SK-N-SH (cell line): ENCODE measurements around the gene ARFRP1. TPM values are rescaled to one million over a fixed set of nuclear protein-coding genes. Genes with fewer than 3 reads are reported as not detected.

ENCODE experiments used
- CTCF ChIA-PET: fragments of 300-600, 350-600 bp; formaldehyde crosslinking; extraction: SDS; loops from one replicate; lab custom pipeline; 2021; lab: Yijun Ruan, JAX
- POLR2A ChIA-PET: fragments of 350-600 bp; sonication (Branson Sonifier 250); formaldehyde crosslinking; extraction: SDS; loops from one replicate; lab custom pipeline; 2020; ENCODE audit warnings: antibody characterized with exemption, inconsistent platforms; lab: Yijun Ruan, JAX
- DNase-seq: peaks from one replicate; pipeline ENCODE4 v3.0.0; 2012
- H2AFZ ChIP-seq: fragments of 200-600 bp; sonication (generic); 2 replicates; pipeline ENCODE4 v1.8.1; 2016; ENCODE audit warnings: antibody characterized with exemption, mild to moderate bottlenecking, low read depth
- H3F3A ChIP-seq: fragments of 200-600 bp; sonication (generic); replicated peaks from 2 replicates; pipeline ENCODE3; 2016; ENCODE audit warnings: antibody characterized with exemption, mild to moderate bottlenecking; ENCODE audit not compliant: insufficient read depth
- H3K27ac ChIP-seq, 2 experiments: fragments of 200-500 bp in 1 of 2; fragments of 200-600 bp in 1 of 2; sonication (Bioruptor generic) in 1 of 2; sonication (generic), shearing (Covaris generic) in 1 of 2; 2 replicates each; pipeline versions ENCODE4 v1.5.1 to v1.6.1; 2014 to 2016; ENCODE audit warnings: low read depth in 2 of 2, inconsistent platforms in 1 of 2, low read length in 1 of 2, mild to moderate bottlenecking in 1 of 2, mixed read lengths in 1 of 2
- H3K27me3 ChIP-seq: fragments of 200-600 bp; sonication (generic), shearing (Covaris generic); 2 replicates; pipeline ENCODE4 v1.6.1; 2016; ENCODE audit warnings: mixed run types; ENCODE audit not compliant: insufficient read depth
- H3K36me3 ChIP-seq, 2 experiments: fragments of 200-500 bp in 1 of 2; fragments of 200-600 bp in 1 of 2; sonication (Bioruptor generic) in 1 of 2; sonication (generic) in 1 of 2; replicated peaks in 1 of 2; 2 replicates each; pipeline versions ENCODE3 to v1.5.1; 2014 to 2016; ENCODE audit warnings: low read length in 1 of 2, mild to moderate bottlenecking in 1 of 2; ENCODE audit not compliant: insufficient read depth in 2 of 2, control insufficient read depth in 1 of 2
- H3K4me1 ChIP-seq, 2 experiments: fragments of 200-500 bp in 1 of 2; fragments of 200-600 bp in 1 of 2; sonication (Bioruptor generic) in 1 of 2; sonication (generic), shearing (Covaris generic) in 1 of 2; 2 replicates each; pipeline versions ENCODE4 v1.5.1 to v1.6.1; 2014 to 2016; ENCODE audit warnings: low read depth in 1 of 2, low read length in 1 of 2, mixed run types in 1 of 2; ENCODE audit not compliant: insufficient read depth in 2 of 2, control insufficient read depth in 1 of 2
- H3K4me2 ChIP-seq: fragments of 200-600 bp; sonication (generic), shearing (Covaris generic); 2 replicates; pipeline ENCODE4 v1.6.1; 2017; ENCODE audit warnings: mixed run types
- H3K4me3 ChIP-seq, 2 experiments: fragments of 200-500 bp in 1 of 2; fragments of 200-600 bp in 1 of 2; sonication (Bioruptor generic) in 1 of 2; sonication (generic), shearing (Covaris generic) in 1 of 2; 2 replicates each; pipeline versions ENCODE4 v1.5.1 to v1.8.1; 2014 to 2016; ENCODE audit warnings: low read depth in 2 of 2, inconsistent platforms in 1 of 2, low read length in 1 of 2, mild to moderate bottlenecking in 1 of 2, mixed read lengths in 1 of 2, moderate library complexity in 1 of 2
- H3K79me2 ChIP-seq: fragments of 200-600 bp; sonication (generic); 2 replicates; pipeline ENCODE4 v1.8.1; 2017; ENCODE audit warnings: mild to moderate bottlenecking; ENCODE audit not compliant: insufficient read depth
- H3K9ac ChIP-seq: fragments of 200-600 bp; sonication (generic); 2 replicates; pipeline ENCODE4 v1.6.1; 2017; ENCODE audit warnings: mixed run types
- H3K9me2 ChIP-seq: fragments of 200-600 bp; sonication (generic); 2 replicates; pipeline ENCODE4 v1.6.1; 2017; ENCODE audit warnings: mixed run types
- H3K9me3 ChIP-seq: fragments of 200-600 bp; sonication (generic); 2 replicates; pipeline ENCODE4 v1.6.1; 2017; ENCODE audit warnings: mixed run types, mild to moderate bottlenecking, moderate library complexity
- H4K20me1 ChIP-seq: fragments of 200-600 bp; sonication (generic); 2 replicates; pipeline ENCODE4 v1.6.1; 2017; ENCODE audit warnings: mild to moderate bottlenecking, mixed run types; ENCODE audit not compliant: insufficient read depth
- CHD2 ChIP-seq: fragments of 150-350 bp; IDR thresholded peaks from 2 replicates; pipeline ENCODE4 v1.6.1; 2018; ENCODE audit warnings: low read length; ENCODE audit not compliant: partially characterized antibody
- ELF1 ChIP-seq: IDR thresholded peaks from 2 replicates; pipeline ENCODE4 v1.4.0; 2012
- FOXJ3 ChIP-seq: sonication (generic); formaldehyde crosslinking; IDR thresholded peaks from 2 replicates; pipeline ENCODE4 v1.5.1; 2020; ENCODE audit warnings: mild to moderate bottlenecking, missing genetic modification reagents
- FOXM1 ChIP-seq: IDR thresholded peaks from 2 replicates; pipeline ENCODE4 v1.4.0; 2012; ENCODE audit warnings: low read depth, mild to moderate bottlenecking
- MXI1 ChIP-seq: IDR thresholded peaks from 2 replicates; pipeline ENCODE4 v1.6.1; 2012; ENCODE audit warnings: mild to moderate bottlenecking, low read depth, low read length, improper control_type of control experiment
- POLR2AphosphoS5 ChIP-seq: IDR thresholded peaks from 2 replicates; pipeline ENCODE4 v1.6.1; 2012; ENCODE audit warnings: low read depth, low read length
- RAD21 ChIP-seq: IDR thresholded peaks from 2 replicates; pipeline ENCODE4 v1.6.1; 2012; ENCODE audit warnings: mild to moderate bottlenecking, low read length
- RFX5 ChIP-seq: IDR thresholded peaks from 2 replicates; pipeline ENCODE4 v1.6.1; 2012; ENCODE audit warnings: mild to moderate bottlenecking, improper control_type of control experiment, low read length
- SMC3 ChIP-seq: IDR thresholded peaks from 2 replicates; pipeline ENCODE4 v1.6.1; 2012; ENCODE audit warnings: low read depth, low read length, improper control_type of control experiment
- TAF1 ChIP-seq: IDR thresholded peaks from 2 replicates; pipeline ENCODE4 v1.6.1; 2012; ENCODE audit warnings: low read depth, mild to moderate bottlenecking, low read length, moderate library complexity, borderline replicate concordance
- TCF12 ChIP-seq: IDR thresholded peaks from 2 replicates; pipeline ENCODE4 v1.4.0; 2012
- WGBS: methylation state at CpG from one replicate; pipeline ENCODE4 v1.1.6; 2017; ENCODE audit warnings: low lambda C conversion rate; 5-methylcytosine and 5-hydroxymethylcytosine counted together
- polyA plus RNA-seq, 3 experiments: library from polyadenylated mRNA; depleted of rRNA; stranded (reverse); fragments of >200 nt; gene quantifications; 2 replicates each; pipeline ENCODE4 v1.2.3, GENCODE V29; 2012
- TF ChIP-seq, protein P1 (sequence below): IDR thresholded peaks from 2 replicates; pipeline ENCODE4 v1.4.0; 2012; ENCODE audit warnings: low read depth, borderline replicate concordance
- TF ChIP-seq, protein P2 (sequence below): fragments of 200-600 bp; sonication (generic); IDR thresholded peaks from 2 replicates; pipeline ENCODE4 v1.6.1; 2017; ENCODE audit warnings: antibody characterized with exemption, mild to moderate bottlenecking, moderate library complexity
- TF ChIP-seq, protein P3 (sequence below): IDR thresholded peaks from 2 replicates; pipeline ENCODE4 v1.4.0; 2012; ENCODE audit warnings: low read depth, borderline replicate concordance
- TF ChIP-seq, protein P4 (sequence below): IDR thresholded peaks from 2 replicates; pipeline ENCODE4; 2012
- TF ChIP-seq, protein P5 (sequence below): IDR thresholded peaks from 2 replicates; pipeline ENCODE4 v1.4.0; 2012; ENCODE audit warnings: low read depth
- TF ChIP-seq, protein P6 (sequence below): fragments of 150-350 bp; IDR thresholded peaks from 2 replicates; pipeline ENCODE4 v1.6.1; 2016; ENCODE audit warnings: mild to moderate bottlenecking, low read depth, low read length
- TF ChIP-seq, protein P7 (sequence below): IDR thresholded peaks from 2 replicates; pipeline ENCODE4 v1.6.1; 2012; ENCODE audit warnings: mild to moderate bottlenecking, low read depth, low read length, moderate library complexity

The ARFRP1 gene
- polyA plus RNA-seq, 1 of the 3 experiments (the other 2 are of a cell fraction), result 72.8 TPM

DNA sequence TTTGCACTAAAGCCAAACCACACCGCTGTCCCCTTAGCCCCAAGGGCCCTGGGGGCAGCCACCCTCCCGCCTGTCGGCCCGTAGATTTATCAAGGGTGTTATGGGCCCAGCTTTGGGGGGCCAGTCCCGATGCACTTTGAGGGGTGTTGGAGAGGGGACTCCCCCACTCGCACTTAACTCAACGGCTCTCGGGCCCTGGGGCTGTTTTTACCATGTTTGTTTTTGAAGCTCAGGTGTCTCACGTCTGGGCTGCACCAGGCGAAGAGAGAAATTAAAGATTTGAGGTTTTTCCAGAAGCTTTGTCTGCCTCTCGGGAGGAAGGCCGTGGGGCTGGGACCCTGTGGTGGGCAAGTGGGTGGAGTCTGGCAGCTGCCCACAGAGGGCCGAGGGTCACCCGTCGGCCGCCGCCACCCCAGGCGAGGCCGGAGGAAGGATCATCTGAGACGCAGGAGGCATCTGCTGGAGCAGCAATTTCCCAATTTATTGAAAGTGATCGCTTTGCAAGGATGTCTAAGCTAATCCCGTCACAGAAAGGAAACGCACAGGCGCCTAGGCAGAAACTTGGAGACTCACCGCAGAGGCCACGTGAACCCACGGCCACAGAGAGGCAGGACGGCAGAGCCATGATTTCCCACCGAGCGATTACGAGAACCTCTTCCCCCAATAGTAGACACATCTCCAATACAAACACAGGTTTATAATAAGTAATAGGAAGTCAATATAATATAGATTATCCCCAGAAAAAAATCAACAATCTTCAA is 35.6 kb upstream of the ARFRP1 start (continued):
- TF ChIP-seq FOXM1, result no peak
- TF ChIP-seq FOXJ3, result no peak
- no peak for TF ChIP-seq RFX5
- no peak for TF ChIP-seq TCF12
- TF ChIP-seq, all 33 proteins: peak for 0

DNA sequence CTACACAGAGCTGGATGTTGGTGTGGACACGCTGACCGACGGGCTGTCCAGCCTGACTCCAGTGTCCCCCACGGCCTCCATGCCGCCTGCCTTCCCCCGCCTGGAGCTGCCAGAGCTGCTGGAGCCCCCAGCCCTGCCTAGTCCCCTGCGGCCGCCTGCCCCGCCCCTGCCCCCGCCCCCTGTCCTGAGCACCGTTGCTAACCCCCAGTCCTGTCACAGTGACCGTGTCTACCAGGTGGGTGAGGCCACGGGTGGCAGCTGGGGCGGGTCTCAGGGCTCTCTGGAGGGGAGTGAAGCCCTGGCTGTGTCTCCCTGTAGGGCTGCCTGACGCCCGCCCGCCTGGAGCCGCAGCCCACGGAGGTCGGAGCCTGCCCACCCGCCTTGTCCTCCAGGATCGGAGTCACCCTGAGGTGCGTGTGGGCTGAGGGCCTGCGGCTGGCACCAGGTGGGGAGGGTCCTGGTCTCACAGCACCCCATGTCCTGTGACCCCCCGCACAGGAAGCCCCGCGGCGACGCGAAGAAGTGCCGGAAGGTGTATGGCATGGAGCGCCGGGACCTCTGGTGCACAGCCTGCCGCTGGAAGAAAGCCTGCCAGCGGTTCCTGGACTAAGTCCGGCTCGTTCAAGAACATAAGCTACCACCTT is 34.7 kb upstream of the ARFRP1 start:
- DNase-seq, result no peak
- Histone ChIP-seq H4K20me1 (peaks cover 16% of the 10 kb centered on the region), H3K27ac (no peak overlapping the region), H2AFZ (no peak overlapping the region), H3K27me3 (no peaks in the 10 kb centered on the region), H3K4me1 (peaks cover 0 to 14% of the 10 kb centered on the region in 2 experiments; a peak in 1 of 4 replicates), H3K9me3 (no peaks in the 10 kb centered on the region), H3K79me2 (peaks cover 18% of the 10 kb centered on the region), H3K4me3 (no peak overlapping the region), H3K9me2 (no peaks in the 10 kb centered on the region), H3K9ac (no peak overlapping the region), H3K36me3 (peaks cover 15 to 26% of the 10 kb centered on the region in 2 experiments), H3K4me2 (no peak overlapping the region), H3F3A (peaks cover 17% of the 10 kb centered on the region)
- 59% methylated on average over 7 of the region's 37 CpGs for WGBS
- ChIA-PET CTCF (interaction anchor here (0.8 to 3.6 kb wide), 3 partner anchors 33 to 231 kb away, joined by 4 to 16 read pairs (median 5); no protein-coding TSS in a partner anchor), POLR2A (interaction anchor here (0.6 to 1.9 kb wide), 3 partner anchors 22 to 215 kb away, joined by 3 to 7 read pairs (median 3); partner anchors contain the start of genes ARFRP1 and ZGPAT)
- TF ChIP-seq ELF1, result no peak
- TF ChIP-seq, protein P1, sequence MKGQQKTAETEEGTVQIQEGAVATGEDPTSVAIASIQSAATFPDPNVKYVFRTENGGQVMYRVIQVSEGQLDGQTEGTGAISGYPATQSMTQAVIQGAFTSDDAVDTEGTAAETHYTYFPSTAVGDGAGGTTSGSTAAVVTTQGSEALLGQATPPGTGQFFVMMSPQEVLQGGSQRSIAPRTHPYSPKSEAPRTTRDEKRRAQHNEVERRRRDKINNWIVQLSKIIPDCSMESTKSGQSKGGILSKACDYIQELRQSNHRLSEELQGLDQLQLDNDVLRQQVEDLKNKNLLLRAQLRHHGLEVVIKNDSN, result no peak
- no peak for TF ChIP-seq CHD2
- TF ChIP-seq, protein P2, sequence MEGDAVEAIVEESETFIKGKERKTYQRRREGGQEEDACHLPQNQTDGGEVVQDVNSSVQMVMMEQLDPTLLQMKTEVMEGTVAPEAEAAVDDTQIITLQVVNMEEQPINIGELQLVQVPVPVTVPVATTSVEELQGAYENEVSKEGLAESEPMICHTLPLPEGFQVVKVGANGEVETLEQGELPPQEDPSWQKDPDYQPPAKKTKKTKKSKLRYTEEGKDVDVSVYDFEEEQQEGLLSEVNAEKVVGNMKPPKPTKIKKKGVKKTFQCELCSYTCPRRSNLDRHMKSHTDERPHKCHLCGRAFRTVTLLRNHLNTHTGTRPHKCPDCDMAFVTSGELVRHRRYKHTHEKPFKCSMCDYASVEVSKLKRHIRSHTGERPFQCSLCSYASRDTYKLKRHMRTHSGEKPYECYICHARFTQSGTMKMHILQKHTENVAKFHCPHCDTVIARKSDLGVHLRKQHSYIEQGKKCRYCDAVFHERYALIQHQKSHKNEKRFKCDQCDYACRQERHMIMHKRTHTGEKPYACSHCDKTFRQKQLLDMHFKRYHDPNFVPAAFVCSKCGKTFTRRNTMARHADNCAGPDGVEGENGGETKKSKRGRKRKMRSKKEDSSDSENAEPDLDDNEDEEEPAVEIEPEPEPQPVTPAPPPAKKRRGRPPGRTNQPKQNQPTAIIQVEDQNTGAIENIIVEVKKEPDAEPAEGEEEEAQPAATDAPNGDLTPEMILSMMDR, result no peak
- no peak for TF ChIP-seq TAF1
- TF ChIP-seq POLR2AphosphoS5, result no peak
- no peak for TF ChIP-seq SMC3
- no peak for TF ChIP-seq MXI1
- TF ChIP-seq, protein P3, sequence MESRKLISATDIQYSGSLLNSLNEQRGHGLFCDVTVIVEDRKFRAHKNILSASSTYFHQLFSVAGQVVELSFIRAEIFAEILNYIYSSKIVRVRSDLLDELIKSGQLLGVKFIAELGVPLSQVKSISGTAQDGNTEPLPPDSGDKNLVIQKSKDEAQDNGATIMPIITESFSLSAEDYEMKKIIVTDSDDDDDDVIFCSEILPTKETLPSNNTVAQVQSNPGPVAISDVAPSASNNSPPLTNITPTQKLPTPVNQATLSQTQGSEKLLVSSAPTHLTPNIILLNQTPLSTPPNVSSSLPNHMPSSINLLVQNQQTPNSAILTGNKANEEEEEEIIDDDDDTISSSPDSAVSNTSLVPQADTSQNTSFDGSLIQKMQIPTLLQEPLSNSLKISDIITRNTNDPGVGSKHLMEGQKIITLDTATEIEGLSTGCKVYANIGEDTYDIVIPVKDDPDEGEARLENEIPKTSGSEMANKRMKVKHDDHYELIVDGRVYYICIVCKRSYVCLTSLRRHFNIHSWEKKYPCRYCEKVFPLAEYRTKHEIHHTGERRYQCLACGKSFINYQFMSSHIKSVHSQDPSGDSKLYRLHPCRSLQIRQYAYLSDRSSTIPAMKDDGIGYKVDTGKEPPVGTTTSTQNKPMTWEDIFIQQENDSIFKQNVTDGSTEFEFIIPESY, result no peak
- TF ChIP-seq FOXM1, result no peak
- TF ChIP-seq, protein P4, sequence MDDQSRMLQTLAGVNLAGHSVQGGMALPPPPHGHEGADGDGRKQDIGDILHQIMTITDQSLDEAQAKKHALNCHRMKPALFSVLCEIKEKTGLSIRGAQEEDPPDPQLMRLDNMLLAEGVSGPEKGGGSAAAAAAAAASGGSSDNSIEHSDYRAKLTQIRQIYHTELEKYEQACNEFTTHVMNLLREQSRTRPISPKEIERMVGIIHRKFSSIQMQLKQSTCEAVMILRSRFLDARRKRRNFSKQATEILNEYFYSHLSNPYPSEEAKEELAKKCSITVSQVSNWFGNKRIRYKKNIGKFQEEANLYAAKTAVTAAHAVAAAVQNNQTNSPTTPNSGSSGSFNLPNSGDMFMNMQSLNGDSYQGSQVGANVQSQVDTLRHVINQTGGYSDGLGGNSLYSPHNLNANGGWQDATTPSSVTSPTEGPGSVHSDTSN, result no peak
- TF ChIP-seq, protein P5, sequence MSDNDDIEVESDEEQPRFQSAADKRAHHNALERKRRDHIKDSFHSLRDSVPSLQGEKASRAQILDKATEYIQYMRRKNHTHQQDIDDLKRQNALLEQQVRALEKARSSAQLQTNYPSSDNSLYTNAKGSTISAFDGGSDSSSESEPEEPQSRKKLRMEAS, result no peak
- TF ChIP-seq, protein P6, sequence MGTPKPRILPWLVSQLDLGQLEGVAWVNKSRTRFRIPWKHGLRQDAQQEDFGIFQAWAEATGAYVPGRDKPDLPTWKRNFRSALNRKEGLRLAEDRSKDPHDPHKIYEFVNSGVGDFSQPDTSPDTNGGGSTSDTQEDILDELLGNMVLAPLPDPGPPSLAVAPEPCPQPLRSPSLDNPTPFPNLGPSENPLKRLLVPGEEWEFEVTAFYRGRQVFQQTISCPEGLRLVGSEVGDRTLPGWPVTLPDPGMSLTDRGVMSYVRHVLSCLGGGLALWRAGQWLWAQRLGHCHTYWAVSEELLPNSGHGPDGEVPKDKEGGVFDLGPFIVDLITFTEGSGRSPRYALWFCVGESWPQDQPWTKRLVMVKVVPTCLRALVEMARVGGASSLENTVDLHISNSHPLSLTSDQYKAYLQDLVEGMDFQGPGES, result no peak
- TF ChIP-seq RAD21, result no peak
- TF ChIP-seq, protein P7, sequence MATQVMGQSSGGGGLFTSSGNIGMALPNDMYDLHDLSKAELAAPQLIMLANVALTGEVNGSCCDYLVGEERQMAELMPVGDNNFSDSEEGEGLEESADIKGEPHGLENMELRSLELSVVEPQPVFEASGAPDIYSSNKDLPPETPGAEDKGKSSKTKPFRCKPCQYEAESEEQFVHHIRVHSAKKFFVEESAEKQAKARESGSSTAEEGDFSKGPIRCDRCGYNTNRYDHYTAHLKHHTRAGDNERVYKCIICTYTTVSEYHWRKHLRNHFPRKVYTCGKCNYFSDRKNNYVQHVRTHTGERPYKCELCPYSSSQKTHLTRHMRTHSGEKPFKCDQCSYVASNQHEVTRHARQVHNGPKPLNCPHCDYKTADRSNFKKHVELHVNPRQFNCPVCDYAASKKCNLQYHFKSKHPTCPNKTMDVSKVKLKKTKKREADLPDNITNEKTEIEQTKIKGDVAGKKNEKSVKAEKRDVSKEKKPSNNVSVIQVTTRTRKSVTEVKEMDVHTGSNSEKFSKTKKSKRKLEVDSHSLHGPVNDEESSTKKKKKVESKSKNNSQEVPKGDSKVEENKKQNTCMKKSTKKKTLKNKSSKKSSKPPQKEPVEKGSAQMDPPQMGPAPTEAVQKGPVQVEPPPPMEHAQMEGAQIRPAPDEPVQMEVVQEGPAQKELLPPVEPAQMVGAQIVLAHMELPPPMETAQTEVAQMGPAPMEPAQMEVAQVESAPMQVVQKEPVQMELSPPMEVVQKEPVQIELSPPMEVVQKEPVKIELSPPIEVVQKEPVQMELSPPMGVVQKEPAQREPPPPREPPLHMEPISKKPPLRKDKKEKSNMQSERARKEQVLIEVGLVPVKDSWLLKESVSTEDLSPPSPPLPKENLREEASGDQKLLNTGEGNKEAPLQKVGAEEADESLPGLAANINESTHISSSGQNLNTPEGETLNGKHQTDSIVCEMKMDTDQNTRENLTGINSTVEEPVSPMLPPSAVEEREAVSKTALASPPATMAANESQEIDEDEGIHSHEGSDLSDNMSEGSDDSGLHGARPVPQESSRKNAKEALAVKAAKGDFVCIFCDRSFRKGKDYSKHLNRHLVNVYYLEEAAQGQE, result no peak
